Gastroesophageal sphincter (tissue), 4 donors: Measurements from ENCODE around the gene C20orf173. TPM values are rescaled to one million over a fixed set of nuclear protein-coding genes. Genes with fewer than 3 reads are reported as not detected.
"Not testable (repeated sequence)": the region's sequence is repeated elsewhere in the genome, so short reads cannot be mapped to it uniquely, and the experiment has no call there.

Experiments
- ATAC-seq: fragments of 150-250 bp; one replicate; pipeline ENCODE4 v1.9.1; 2016; ENCODE audit warnings: mild to moderate bottlenecking, moderate library complexity
- H3K27ac ChIP-seq, 4 donors: fragments of 200-600 bp; sonication (generic) in 3 of 4; 1 replicate in 3 of 4; 2 replicates in 1 of 4; pipeline ENCODE4 v1.5.1; 2016 to 2019
- H3K27me3 ChIP-seq: fragments of 200-600 bp; sonication (generic); one replicate; pipeline ENCODE4 v1.5.1; 2019
- H3K36me3 ChIP-seq, 2 donors: fragments of 200-600 bp; sonication (generic); one replicate each; pipeline ENCODE4 v1.5.1; 2019; ENCODE audit warnings: control low read depth in 1 of 2
- H3K4me1 ChIP-seq, 3 donors: fragments of 200-600 bp; sonication (generic); 1 replicate in 2 of 3; 2 replicates in 1 of 3; pipeline ENCODE4 v1.5.1; 2016 to 2019; ENCODE audit warnings: control low read depth in 2 of 3
- H3K4me3 ChIP-seq, 2 donors: fragments of 200-600 bp; sonication (generic); one replicate each; pipeline ENCODE4 v1.5.1; 2019; ENCODE audit warnings: mild to moderate bottlenecking in 1 of 2, moderate library complexity in 1 of 2
- H3K9me3 ChIP-seq, 3 donors: fragments of 200-600 bp; sonication (generic); one replicate each; pipeline ENCODE4 v1.5.1; 2017 to 2019; ENCODE audit warnings: control low read depth in 2 of 3
- CTCF ChIP-seq, 4 experiments: fragments of 200-600 bp in 2 of 4; fragments of 450-650 bp in 2 of 4; sonication (generic) in 1 of 4; IDR thresholded peaks; one replicate each; pipeline ENCODE4 v1.5.1; 2017 to 2019; ENCODE audit warnings: antibody characterized with exemption in 4 of 4, mild to moderate bottlenecking in 2 of 4, moderate library complexity in 2 of 4
- EP300 ChIP-seq: sonication (generic); formaldehyde crosslinking; IDR thresholded peaks from one replicate; pipeline ENCODE4 v1.6.1; 2017; ENCODE audit warnings: antibody characterized with exemption, mild to moderate bottlenecking
- POLR2A ChIP-seq, 2 donors: fragments of 450-650 bp; IDR thresholded peaks; one replicate each; pipeline ENCODE4 v1.6.1; 2017; ENCODE audit warnings: antibody characterized with exemption in 2 of 2, mild to moderate bottlenecking in 2 of 2, moderate library complexity in 1 of 2
- POLR2AphosphoS5 ChIP-seq: sonication (generic); formaldehyde crosslinking; IDR thresholded peaks from one replicate; pipeline ENCODE4 v1.6.1; 2017; ENCODE audit warnings: antibody characterized with exemption
- WGBS, 2 donors: methylation state at CpG; one replicate each; pipeline ENCODE4 v1.1.5; 2018; ENCODE audit warnings: low coverage in 1 of 2; 5-methylcytosine and 5-hydroxymethylcytosine counted together
- total RNA-seq, 4 donors: library from RNA; depleted of rRNA; stranded (reverse); fragments of >200 nt; gene quantifications; one replicate each; pipeline ENCODE4 v1.1.0, GENCODE V29; 2016

Gene C20orf173
- total RNA-seq, 4 donors from 2014 or later = not detected

- H3K36me3 ChIP-seq = peaks cover 0 to 53% of the 10 kb centered on the region in 2 donors
- H3K4me3 ChIP-seq = no peak overlapping the region
- TF ChIP-seq EP300 (no peak), POLR2AphosphoS5 (no peak), CTCF (IDR thresholded peaks at IDR 0.05) (no peak), POLR2A (IDR thresholded peaks at IDR 0.05) (no peak)
- H3K4me1 ChIP-seq = no peaks in the 10 kb centered on the region
- 83 to 95% methylated on average over 6 to 7 of the region's 24 CpGs for WGBS, 2 donors
- no peak overlapping the region for H3K27ac ChIP-seq
- no peaks in the 10 kb centered on the region for H3K27me3 ChIP-seq
- no peak for ATAC-seq
- H3K9me3 ChIP-seq = no peaks in the 10 kb centered on the region
These were observed 29.7 kb upstream of the C20orf173 start for GRCh38 chr20:35559042-35559693.

GRCh38 chr20:35558451-35558850 lies 29.0 kb upstream of the C20orf173 start:
- H3K36me3 ChIP-seq = peaks cover 0 to 60% of the 10 kb centered on the region in 2 donors
- TF ChIP-seq POLR2A (IDR thresholded peaks at IDR 0.05) (no peak), EP300 (no peak), POLR2AphosphoS5 (no peak), CTCF (IDR thresholded peaks at IDR 0.05) (no peak)
- no peaks in the 10 kb centered on the region for H3K9me3 ChIP-seq
- H3K27me3 ChIP-seq = no peaks in the 10 kb centered on the region
- ATAC-seq = no peak
- H3K4me1 ChIP-seq = no peaks in the 10 kb centered on the region
- H3K27ac ChIP-seq = no peak overlapping the region
- WGBS, 2 donors = 88 to 100% methylated on average over 1 to 4 of the region's 4 CpGs
- H3K4me3 ChIP-seq = no peak overlapping the region

- no peak for TF ChIP-seq CTCF (IDR thresholded peaks at IDR 0.05)
- Histone ChIP-seq H3K9me3 (no peaks in the 10 kb centered on the region), H3K27ac (no peak overlapping the region), H3K27me3 (no peaks in the 10 kb centered on the region), H3K4me1 (no peaks in the 10 kb centered on the region), H3K4me3 (no peak overlapping the region), H3K36me3 (peaks cover 0 to 75% of the 10 kb centered on the region in 2 donors)
- WGBS, 2 donors = 80% methylated on average over 1 of the region's 8 CpGs; no CpG with 5 or more reads in 1 of the 2 donors
- ATAC-seq = no peak
These were observed 27.4 kb upstream of the C20orf173 start for GRCh38 chr20:35556871-35557270.

- H3K36me3 ChIP-seq = peaks cover 0 to 82% of the 10 kb centered on the region in 2 donors
- no peaks in the 10 kb centered on the region for H3K27me3 ChIP-seq
- TF ChIP-seq POLR2AphosphoS5 (no peak), POLR2A (IDR thresholded peaks at IDR 0.05) (no peak)
- no peaks in the 10 kb centered on the region for H3K9me3 ChIP-seq
- H3K4me3 ChIP-seq = no peak overlapping the region
- 80 to 94% methylated on average over 1 to 15 of the region's 21 CpGs for WGBS, 2 donors
- no peak for ATAC-seq
- no peak overlapping the region for H3K27ac ChIP-seq
- no peaks in the 10 kb centered on the region for H3K4me1 ChIP-seq
These were observed 26.6 kb upstream of the C20orf173 start for GRCh38 chr20:35555951-35556645.

- not testable (repeated sequence) for H3K4me3 ChIP-seq, H3K9me3 ChIP-seq, ATAC-seq, H3K27ac ChIP-seq, H3K27me3 ChIP-seq, H3K4me1 ChIP-seq
- whole genome bisulfite sequencing, 2 donors = 66 to 90% methylated on average over 2 to 3 of the region's 4 CpGs
- H3K36me3 ChIP-seq = peaks cover 0 to 89% of the 10 kb centered on the region in 2 donors
These were observed 26.0 kb upstream of the C20orf173 start for GRCh38 chr20:35555461-35555860.

GRCh38 chr20:35552914-35553313 lies 23.5 kb upstream of the C20orf173 start:
- H3K4me3 ChIP-seq = no peak overlapping the region
- 86 to 100% methylated on average over 1 to 2 of the region's 3 CpGs for WGBS, 2 donors

More at GRCh38 chr20:35552914-35553313, 23.5 kb upstream of the C20orf173 start:
- no peak for ATAC-seq
- no peaks in the 10 kb centered on the region for H3K4me1 ChIP-seq
- TF ChIP-seq POLR2A (IDR thresholded peaks at IDR 0.05) (no peak), CTCF (IDR thresholded peaks at IDR 0.05) (no peak), POLR2AphosphoS5 (no peak), EP300 (no peak)
- peaks cover 0 to 99% of the 10 kb centered on the region in 2 donors for H3K36me3 ChIP-seq
- H3K27ac ChIP-seq = no peak overlapping the region
- H3K27me3 ChIP-seq = no peaks in the 10 kb centered on the region
- no peaks in the 10 kb centered on the region for H3K9me3 ChIP-seq
